H1 (cell line): ENCODE results near the gene GP1BB. TPM values are rescaled to one million over a fixed set of nuclear protein-coding genes. Genes with fewer than 3 reads are reported as not detected.

Experiments
- CEBPB ChIP-seq: IDR thresholded peaks from 2 replicates; pipeline ENCODE4 v1.6.1; 2012; ENCODE audit warnings: low read depth, low read length
- CTBP2 ChIP-seq: IDR thresholded peaks from 2 replicates; pipeline ENCODE4 v1.7.0; 2011; ENCODE audit warnings: borderline replicate concordance, mild to moderate bottlenecking, moderate library complexity, mixed read lengths, low read length; ENCODE audit not compliant: insufficient read depth, insufficient read length
- EGR1 ChIP-seq: IDR thresholded peaks from 2 replicates; pipeline ENCODE4 v1.6.1; 2011; ENCODE audit warnings: low read depth, low read length, borderline replicate concordance
- KDM5A ChIP-seq: fragments of 200-600 bp; IDR thresholded peaks from 2 replicates; pipeline ENCODE4 v1.7.1; 2012; ENCODE audit warnings: mild to moderate bottlenecking, low read length, inconsistent platforms, mixed read lengths
- MAX ChIP-seq: IDR thresholded peaks from 2 replicates; pipeline ENCODE4 v1.6.1; 2012; ENCODE audit warnings: inconsistent platforms
- NANOG ChIP-seq: IDR thresholded peaks from 2 replicates; pipeline ENCODE4 v1.6.1; 2011; ENCODE audit warnings: low read length, low read depth, mild to moderate bottlenecking, inconsistent platforms; ENCODE audit not compliant: insufficient read depth, poor library complexity, severe bottlenecking
- RAD21 ChIP-seq, 2 experiments: IDR thresholded peaks in 1 of 2; conservative IDR thresholded peaks in 1 of 2; 2 replicates each; pipeline ENCODE4 v1.6.1; 2011; ENCODE audit warnings: low read depth in 2 of 2, low read length in 2 of 2, improper control_type of control experiment in 1 of 2, inconsistent platforms in 1 of 2, mild to moderate bottlenecking in 1 of 2, moderate library complexity in 1 of 2
- RNF2 ChIP-seq: fragments of 200-900, 300-1000 bp; sonication (generic); IDR thresholded peaks from 2 replicates; pipeline ENCODE4 v1.7.1; 2016; ENCODE audit warnings: borderline replicate concordance, low read depth, mild to moderate bottlenecking, antibody characterized with exemption, low read length; ENCODE audit not compliant: poor library complexity, severe bottlenecking; ENCODE audit errors: missing control alignments
- SUZ12 ChIP-seq: fragments of 200-600 bp; sonication (generic); IDR thresholded peaks from 2 replicates; pipeline ENCODE4 v1.6.1; 2012; ENCODE audit warnings: mild to moderate bottlenecking, inconsistent platforms, low read length, moderate library complexity, mixed read lengths
- polyA plus RNA-seq, 7 experiments: library from polyadenylated mRNA; depleted of rRNA in 3 of 7; stranded (reverse) in 5 of 7; unstranded in 2 of 7; fragments of >200 nt in 5 of 7; fragments of 200-250 nt in 2 of 7; gene quantifications; 1 replicate in 5 of 7; 2 replicates in 1 of 7; 4 replicates in 1 of 7; pipeline versions ENCODE4 v1.2.1 to v1.2.3, GENCODE V29; 2011 to 2013; ENCODE audit warnings: missing spikeins in 2 of 7, mixed read lengths in 2 of 7
- total RNA-seq: library from RNA; stranded (reverse); fragmentation: NEBNext Ultra II Directional; extraction: Animal tissue kit (Norgen Biotek cat#: 25700); gene quantifications from 2 replicates; pipeline ENCODE4 v1.2.1, GENCODE V29; 2021

Gene GP1BB
- total and polyA plus RNA-seq, 2 of the 8 experiments (the other 6 are each of a cell fraction or from before 2014, with no cell fraction given) = 0.36 TPM; not detected in 1

- no peak for TF ChIP-seq CEBPB
- no peak for TF ChIP-seq NANOG
- TF ChIP-seq EGR1 = no peak
- peak; percentile 82 for TF ChIP-seq RNF2
- TF ChIP-seq KDM5A = no peak
- TF ChIP-seq RAD21 (IDR thresholded peaks at IDR 0.05 in 1 of 2, conservative IDR thresholded peaks at IDR 0.05 in 1 of 2; ENCODE audit: low read depth in 2 of 2, low read length in 2 of 2) = no peak
- TF ChIP-seq MAX = no peak
- peak; percentile 97 for TF ChIP-seq SUZ12
- no peak for TF ChIP-seq CTBP2
Measured at GRCh38 chr22:19761725-19762567, 38.6 kb downstream of the GP1BB start (continued).
